H1 (cell line): Measurements from ENCODE around the gene BPHL. TPM values are rescaled to one million over a fixed set of nuclear protein-coding genes. Genes with fewer than 3 reads are reported as not detected.
A peak's percentile ranks its signal among the peaks of the same experiment; 100 is the strongest.

Experiments used
- CTCF ChIA-PET: fragments of 300-600 bp; sonication (Branson Sonifier 250); formaldehyde crosslinking; loops from one replicate; lab custom pipeline; 2021; ENCODE audit not compliant: partially characterized antibody; lab: Charles Lee
- POLR2A ChIA-PET: fragments of 300-600 bp; sonication (Branson Sonifier 250); formaldehyde crosslinking; loops from one replicate; lab custom pipeline; 2021; ENCODE audit warnings: inconsistent platforms; ENCODE audit not compliant: partially characterized antibody; lab: Charles Lee
- DNase-seq, 2 experiments: peaks; one replicate each; pipeline versions ENCODE4 v3.0.0 to v3.0.0-alpha.2; 2010 to 2022; ENCODE audit warnings: low spot score in 2 of 2, low read depth in 1 of 2, mixed read lengths in 1 of 2
- FAIRE-seq: peaks from 2 replicates; lab custom pipeline; 2011; peaks lifted over from hg19 to GRCh38; lab: Jason Lieb, UNC
- H2AFZ ChIP-seq: 2 replicates; pipeline ENCODE4 v1.8.1; 2012; ENCODE audit warnings: low read length, inconsistent platforms
- H2AK5ac ChIP-seq: 2 replicates; pipeline ENCODE4 v1.6.1; 2013; ENCODE audit warnings: low read depth, low read length
- H2BK120ac ChIP-seq: replicated peaks from 2 replicates; pipeline ENCODE3; 2013; ENCODE audit warnings: low read depth, low read length, inconsistent platforms
- H2BK12ac ChIP-seq: 2 replicates; pipeline ENCODE4 v1.6.1; 2013; ENCODE audit warnings: low read depth, low read length
- H2BK15ac ChIP-seq: 2 replicates; pipeline ENCODE4 v1.6.1; 2013; ENCODE audit warnings: low read length
- H2BK20ac ChIP-seq: 2 replicates; pipeline ENCODE4 v1.6.1; 2013; ENCODE audit warnings: low read length
- H2BK5ac ChIP-seq: 2 replicates; pipeline ENCODE4 v1.6.1; 2013; ENCODE audit warnings: low read depth, low read length
- H3K14ac ChIP-seq: 2 replicates; pipeline ENCODE4 v1.6.1; 2013; ENCODE audit warnings: inconsistent platforms; ENCODE audit not compliant: insufficient read length
- H3K18ac ChIP-seq: 2 replicates; pipeline ENCODE4 v1.6.1; 2013; ENCODE audit warnings: low read length; ENCODE audit errors: extremely low read depth
- H3K23ac ChIP-seq: 2 replicates; pipeline ENCODE4 v1.6.1; 2013; ENCODE audit warnings: inconsistent platforms; ENCODE audit not compliant: insufficient read length
- H3K23me2 ChIP-seq: 2 replicates; pipeline ENCODE4 v1.6.1; 2013; ENCODE audit warnings: low read depth, low read length
- H3K27ac ChIP-seq: 2 replicates; pipeline ENCODE4 v1.6.1; 2011; ENCODE audit warnings: low read depth, low read length, inconsistent platforms
- H3K27me3 ChIP-seq, 4 experiments: replicated peaks in 1 of 4; 1 replicate in 1 of 4; 2 replicates in 3 of 4; pipeline versions ENCODE4 v1.6.1 to v1.8.1; 2011 to 2013; ENCODE audit warnings: low read length in 3 of 4, mild to moderate bottlenecking in 3 of 4, inconsistent platforms in 2 of 4, mixed read lengths in 2 of 4, moderate library complexity in 1 of 4; ENCODE audit not compliant: control insufficient read depth in 3 of 4, insufficient read depth in 3 of 4; ENCODE audit errors: extremely low read depth in 1 of 4
- H3K36me3 ChIP-seq, 4 experiments: 2 replicates each; pipeline versions ENCODE4 v1.6.1 to v1.8.1; 2011 to 2013; ENCODE audit warnings: mild to moderate bottlenecking in 4 of 4, low read length in 3 of 4, moderate library complexity in 2 of 4, control low read depth in 1 of 4, inconsistent platforms in 1 of 4; ENCODE audit not compliant: insufficient read depth in 4 of 4, control insufficient read depth in 2 of 4
- H3K4ac ChIP-seq: replicated peaks from 2 replicates; pipeline ENCODE3; 2013; ENCODE audit warnings: low read length, low read depth, mixed read lengths, inconsistent platforms; ENCODE audit not compliant: insufficient read length
- H3K4me1 ChIP-seq, 4 experiments: replicated peaks in 1 of 4; 1 replicate in 1 of 4; 2 replicates in 3 of 4; pipeline versions ENCODE4 v1.6.1 to v1.8.1; 2011 to 2013; ENCODE audit warnings: low read length in 3 of 4, inconsistent platforms in 2 of 4, mixed read lengths in 1 of 4; ENCODE audit not compliant: insufficient read depth in 4 of 4, control insufficient read depth in 3 of 4
- H3K4me2 ChIP-seq, 2 experiments: 2 replicates each; pipeline versions ENCODE4 v1.6.1 to v1.8.1; 2011 to 2013; ENCODE audit warnings: low read depth in 2 of 2, low read length in 2 of 2, control low read depth in 1 of 2, inconsistent platforms in 1 of 2, mild to moderate bottlenecking in 1 of 2; ENCODE audit not compliant: insufficient read depth in 1 of 2
- H3K4me3 ChIP-seq, 4 experiments: fragments of 200-600, 300-600 bp in 1 of 4; sonication (generic), shearing (Covaris generic), sonication (Bioruptor Twin) in 1 of 4; 2 replicates each; pipeline versions ENCODE4 v1.5.1 to v1.8.1; 2011 to 2016; ENCODE audit warnings: low read length in 4 of 4, low read depth in 3 of 4, control low read depth in 2 of 4, inconsistent platforms in 2 of 4, mild to moderate bottlenecking in 2 of 4, mixed read lengths in 1 of 4, moderate library complexity in 1 of 4; ENCODE audit not compliant: insufficient read depth in 2 of 4; ENCODE audit errors: extremely low read depth in 1 of 4
- H3K56ac ChIP-seq: replicated peaks from 2 replicates; pipeline ENCODE3; 2013; ENCODE audit warnings: low read depth, mild to moderate bottlenecking, mixed read lengths, low read length, inconsistent platforms; ENCODE audit not compliant: insufficient read length
- H3K79me1 ChIP-seq: 2 replicates; pipeline ENCODE4 v1.6.1; 2013; ENCODE audit warnings: low read depth, low read length, control low read depth
- H3K79me2 ChIP-seq, 2 experiments: 2 replicates each; pipeline versions ENCODE4 v1.6.1 to v1.8.1; 2012 to 2013; ENCODE audit warnings: low read length in 2 of 2, mild to moderate bottlenecking in 2 of 2, inconsistent platforms in 1 of 2; ENCODE audit not compliant: insufficient read depth in 2 of 2, control insufficient read depth in 1 of 2
- H3K9ac ChIP-seq, 4 experiments: replicated peaks in 1 of 4; 1 replicate in 1 of 4; 2 replicates in 3 of 4; pipeline versions ENCODE4 v1.6.1 to v1.8.1; 2011 to 2013; ENCODE audit warnings: low read depth in 3 of 4, low read length in 3 of 4, control low read depth in 2 of 4, mild to moderate bottlenecking in 2 of 4, moderate library complexity in 2 of 4, inconsistent platforms in 1 of 4; ENCODE audit errors: extremely low read depth in 1 of 4
- H3K9me3 ChIP-seq, 2 experiments: 2 replicates each; pipeline versions ENCODE4 v1.6.1 to v1.8.1; 2012 to 2013; ENCODE audit warnings: mild to moderate bottlenecking in 2 of 2, moderate library complexity in 2 of 2, control low read depth in 1 of 2, inconsistent platforms in 1 of 2, low read depth in 1 of 2, low read length in 1 of 2, mixed read lengths in 1 of 2; ENCODE audit not compliant: insufficient read depth in 2 of 2
- H4K20me1 ChIP-seq, 2 experiments: replicated peaks in 1 of 2; 2 replicates each; pipeline versions ENCODE3 to v1.8.1; 2011 to 2013; ENCODE audit warnings: inconsistent platforms in 2 of 2, low read length in 2 of 2, mild to moderate bottlenecking in 1 of 2; ENCODE audit not compliant: insufficient read depth in 2 of 2, control insufficient read depth in 1 of 2
- H4K5ac ChIP-seq: 2 replicates; pipeline ENCODE4 v1.6.1; 2013; ENCODE audit warnings: low read length, low read depth, mixed read lengths, inconsistent platforms; ENCODE audit not compliant: insufficient read length
- H4K8ac ChIP-seq: 2 replicates; pipeline ENCODE4 v1.8.0; 2013; ENCODE audit warnings: mild to moderate bottlenecking, moderate library complexity, low read length, inconsistent platforms; ENCODE audit not compliant: insufficient read depth; ENCODE audit errors: extremely low read depth
- H4K91ac ChIP-seq: replicated peaks from 2 replicates; pipeline ENCODE3; 2013; ENCODE audit warnings: low read length, mixed read lengths, inconsistent platforms; ENCODE audit not compliant: insufficient read length
- ASH2L ChIP-seq: fragments of 200-600, 300-600 bp; sonication (generic); IDR thresholded peaks from one replicate; pipeline ENCODE4 v1.7.1; 2017; ENCODE audit warnings: low read length
- ATF2 ChIP-seq: IDR thresholded peaks from 2 replicates; pipeline ENCODE4 v1.6.1; 2012; ENCODE audit warnings: low read length, inconsistent platforms
- BACH1 ChIP-seq: IDR thresholded peaks from 2 replicates; pipeline ENCODE4 v1.6.1; 2012; ENCODE audit warnings: low read length, improper control_type of control experiment
- HDAC6 ChIP-seq: IDR thresholded peaks from one replicate; pipeline ENCODE4 v1.7.1; 2012; ENCODE audit warnings: low read depth, mild to moderate bottlenecking, inconsistent platforms, low read length, moderate library complexity
- KDM4A ChIP-seq: IDR thresholded peaks from one replicate; pipeline ENCODE4 v1.7.1; 2012; ENCODE audit warnings: low read depth, mild to moderate bottlenecking, moderate library complexity, low read length, inconsistent platforms; ENCODE audit not compliant: severe bottlenecking
- RXRA ChIP-seq: IDR thresholded peaks from 2 replicates; pipeline ENCODE4 v1.6.1; 2011; ENCODE audit warnings: low read depth, mild to moderate bottlenecking, low read length, moderate library complexity; ENCODE audit not compliant: insufficient read depth
- SAP30 ChIP-seq: fragments of 300-600 bp; sonication (generic); IDR thresholded peaks from 2 replicates; pipeline ENCODE4 v1.7.1; 2012; ENCODE audit warnings: low read length, moderate library complexity, mild to moderate bottlenecking, inconsistent platforms; ENCODE audit not compliant: insufficient read depth, insufficient replicate concordance
- SIRT6 ChIP-seq: IDR thresholded peaks from one replicate; pipeline ENCODE4 v1.7.1; 2012; ENCODE audit warnings: low read length, inconsistent platforms
- SP4 ChIP-seq: IDR thresholded peaks from 2 replicates; pipeline ENCODE4 v1.6.1; 2012; ENCODE audit warnings: low read length, inconsistent platforms
- TAF7 ChIP-seq: optimal IDR thresholded peaks from 2 replicates; pipeline ENCODE3; 2011; ENCODE audit warnings: low read depth, mild to moderate bottlenecking, inconsistent platforms, low read length, moderate library complexity, borderline replicate concordance
- WGBS, 2 experiments: shearing (Covaris generic) in 1 of 2; methylation state at CpG; one replicate each; pipeline versions ENCODE4 v1.1.6 to v1.1.7; 2013 to 2015; ENCODE audit warnings: low lambda C conversion rate in 2 of 2, mixed read lengths in 2 of 2, inconsistent platforms in 1 of 2, low coverage in 1 of 2, missing lambda C conversion rate in 1 of 2; ENCODE audit not compliant: insufficient replicate concordance in 2 of 2, insufficient coverage in 1 of 2, insufficient read length in 1 of 2; ENCODE audit errors: extremely low coverage in 1 of 2, missing lambda C conversion rate in 1 of 2; 5-methylcytosine and 5-hydroxymethylcytosine counted together
- polyA plus RNA-seq, 7 experiments: library from polyadenylated mRNA; depleted of rRNA in 3 of 7; stranded (reverse) in 5 of 7; unstranded in 2 of 7; fragments of >200 nt in 5 of 7; fragments of 200-250 nt in 2 of 7; gene quantifications; 1 replicate in 5 of 7; 2 replicates in 1 of 7; 4 replicates in 1 of 7; pipeline versions ENCODE4 v1.2.1 to v1.2.3, GENCODE V29; 2011 to 2013; ENCODE audit warnings: missing spikeins in 2 of 7, mixed read lengths in 2 of 7
- total RNA-seq: library from RNA; stranded (reverse); fragmentation: NEBNext Ultra II Directional; extraction: Animal tissue kit (Norgen Biotek cat#: 25700); gene quantifications from 2 replicates; pipeline ENCODE4 v1.2.1, GENCODE V29; 2021

Gene BPHL
- total and polyA plus RNA-seq, 2 of the 8 experiments (the other 6 are each of a cell fraction or from before 2014, with no cell fraction given): 24.4 to 36.4 TPM

- no peak overlapping the region for H2BK20ac ChIP-seq
- no peaks in the 10 kb centered on the region; a peak in 1 of 8 replicates for H3K36me3 ChIP-seq
- H3K18ac ChIP-seq: peak overlapping the region; percentile 86
- peak overlapping the region; percentile 96; the same call in 1 of the 2 replicates for H3K27ac ChIP-seq
- peaks cover 0 to 10% (median 2%) of the 10 kb centered on the region in 4 experiments; a peak in 4 of 7 replicates for H3K4me1 ChIP-seq
- peak overlapping the region; percentile 83 to 97 (median 84) for H3K4me3 ChIP-seq
- H3K79me1 ChIP-seq: no peaks in the 10 kb centered on the region
- 28% methylated on average over 19 of the region's 19 CpGs; no CpG with 5 or more reads in 1 of the 2 experiments for WGBS, 2 experiments
- no peaks in the 10 kb centered on the region for H3K9me3 ChIP-seq
- H3K56ac ChIP-seq: no peak overlapping the region
- POLR2A ChIA-PET: interaction anchor here (0.6 to 2.0 kb wide), 7 partner anchors 13 to 128 kb away, joined by 3 to 6 read pairs (median 4); no protein-coding TSS in a partner anchor
- peak overlapping the region; percentile 47; the same call in 1 of the 2 replicates for H2BK5ac ChIP-seq
- H2BK15ac ChIP-seq: no peak overlapping the region
- H4K91ac ChIP-seq: peak overlapping the region; percentile 68
- CTCF ChIA-PET: interaction anchor here (0.5 to 1.2 kb wide), 6 partner anchors 12 to 1460 kb away, joined by 3 to 5 read pairs (median 4); no protein-coding TSS in a partner anchor
- no peaks in the 10 kb centered on the region for H3K27me3 ChIP-seq
- FAIRE-seq: no peak
- H3K4me2 ChIP-seq: peak overlapping the region; percentile 72 to 95
- H4K20me1 ChIP-seq: peaks cover 0 to 2% of the 10 kb centered on the region in 2 experiments
- H2AK5ac ChIP-seq: no peak overlapping the region
- peak overlapping the region; percentile 4 for H3K4ac ChIP-seq
- no peak overlapping the region for H2AFZ ChIP-seq
- peaks cover 2% of the 10 kb centered on the region; the same call in 1 of the 2 replicates for H3K23me2 ChIP-seq
- no peak overlapping the region for H3K23ac ChIP-seq
- peaks cover 0 to 8% of the 10 kb centered on the region in 2 experiments; a peak in 2 of 4 replicates for H3K79me2 ChIP-seq
- no peak for DNase-seq
- H2BK120ac ChIP-seq: no peak overlapping the region
- no peak overlapping the region for H2BK12ac ChIP-seq
- H3K9ac ChIP-seq: peak overlapping the region; percentile 57 to 95 (median 88); a peak in 6 of 7 replicates
- H4K8ac ChIP-seq: peak overlapping the region; percentile 93; the same call in 1 of the 2 replicates
- peak overlapping the region; percentile 46 for H4K5ac ChIP-seq
- H3K14ac ChIP-seq: no peak overlapping the region
- peak; percentile 62 for TF ChIP-seq ASH2L
- TF ChIP-seq SP4: no peak
- no peak for TF ChIP-seq ATF2
- TF ChIP-seq KDM4A: peak; percentile 16
- TF ChIP-seq BACH1: no peak
- peak; percentile 62 for TF ChIP-seq SAP30
- no peak for TF ChIP-seq HDAC6
- no peak for TF ChIP-seq TAF7
- TF ChIP-seq RXRA: no peak
- TF ChIP-seq SIRT6: no peak
Observed at GRCh38 chr6:3119040-3119723, 671 bp downstream of the BPHL start.
